ENCODE measurements around the gene NDC80. TPM values are rescaled to one million over a fixed set of nuclear protein-coding genes. Genes with fewer than 3 reads are reported as not detected.

Gene NDC80
- total and polyA plus RNA-seq, 9 of the 15 experiments (the other 6 are each of a cell fraction or from before 2014, with no cell fraction given) = 65.2 to 97.9 (median 83.3) TPM

GRCh38 chr18:2657788-2658458 is 86.6 kb downstream of the NDC80 start (continued):
- TF ChIP-seq ARID4B (CRISPR knock-in tag; IDR thresholded peaks at IDR 0.05) = no peak
- no peak for TF ChIP-seq POU5F1 (IDR thresholded peaks at IDR 0.05; ENCODE audit: borderline replicate concordance, low read depth, low read length, partially characterized antibody)
- peak; percentile 49 for TF ChIP-seq SMARCA5 (IDR thresholded peaks at IDR 0.05)
- TF ChIP-seq ARID2 (IDR thresholded peaks at IDR 0.05) = no peak
- TF ChIP-seq FOXM1 (IDR thresholded peaks at IDR 0.05; ENCODE audit: low read depth) = no peak
- TF ChIP-seq FOXM1 (CRISPR knock-in tag; IDR thresholded peaks at IDR 0.05; ENCODE audit: low read depth) = no peak
- no peak for TF ChIP-seq ZNF41 (CRISPR knock-in tag; conservative IDR thresholded peaks at IDR 0.05)
- no peak for TF ChIP-seq MED1 (CRISPR knock-in tag; IDR thresholded peaks at IDR 0.05; ENCODE audit: borderline replicate concordance)
- no peak for TF ChIP-seq TEAD2 (tag; IDR thresholded peaks at IDR 0.05)
- TF ChIP-seq PRMT5 (CRISPR knock-in tag; IDR thresholded peaks at IDR 0.05) = no peak
- TF ChIP-seq HMGN3 (IDR thresholded peaks at IDR 0.05; ENCODE audit: borderline replicate concordance, extremely low read depth, insufficient read length, low read depth, low read length) = no peak
- no peak for TF ChIP-seq KLF6 (CRISPR knock-in tag; IDR thresholded peaks at IDR 0.05; ENCODE audit: borderline replicate concordance)
- no peak for TF ChIP-seq CEBPG (CRISPR knock-in tag; IDR thresholded peaks at IDR 0.05)
- no peak for TF ChIP-seq CEBPG (tag; conservative IDR thresholded peaks at IDR 0.05 in 1 of 2, IDR thresholded peaks at IDR 0.05 in 1 of 2)
- TF ChIP-seq POLR2H (tag; IDR thresholded peaks at IDR 0.05; ENCODE audit: low read depth) = peak; percentile 47; the same call in 1 of the 2 replicates
- no peak for TF ChIP-seq MXI1 (IDR thresholded peaks at IDR 0.05; ENCODE audit: low read depth, low read length)
- no peak for TF ChIP-seq PPARD (CRISPR knock-in tag; IDR thresholded peaks at IDR 0.05)
- TF ChIP-seq FOS (IDR thresholded peaks at IDR 0.05; ENCODE audit: extremely low read depth, insufficient read length) = peak; percentile 43
- no peak for TF ChIP-seq KDM2B (CRISPR knock-in tag; IDR thresholded peaks at IDR 0.05)
- no peak for TF ChIP-seq OTX1 (CRISPR knock-in tag; IDR thresholded peaks at IDR 0.05)
- TF ChIP-seq CREB3 (tag; conservative IDR thresholded peaks at IDR 0.05; ENCODE audit: low read depth) = no peak
- no peak for TF ChIP-seq MAFG (tag; conservative IDR thresholded peaks at IDR 0.05)
- no peak for TF ChIP-seq HIVEP1 (CRISPR knock-in tag; IDR thresholded peaks at IDR 0.05)
- TF ChIP-seq E2F1 (CRISPR knock-in tag; IDR thresholded peaks at IDR 0.05) = no peak

Data from K562 (cell line).